IPS DF 6.9 (cell line): ENCODE data around the gene HSPA1B.

Source experiments
- DNase-seq: peaks from one replicate; pipeline ENCODE4 v3.0.0-alpha.2; 2013; ENCODE audit warnings: low read depth, low spot score
- H3K27ac ChIP-seq: one replicate; pipeline ENCODE4 v1.5.1; 2013; ENCODE audit warnings: low read length, control low read depth
- H3K27me3 ChIP-seq: 2 replicates; pipeline ENCODE4 v1.6.1; 2013; ENCODE audit warnings: mild to moderate bottlenecking, low read length; ENCODE audit not compliant: control insufficient read depth, insufficient read depth
- H3K36me3 ChIP-seq: 2 replicates; pipeline ENCODE4 v1.6.1; 2013; ENCODE audit warnings: low read length; ENCODE audit not compliant: control insufficient read depth, insufficient read depth
- H3K4me1 ChIP-seq: 2 replicates; pipeline ENCODE4 v1.6.1; 2013; ENCODE audit warnings: low read length; ENCODE audit not compliant: control insufficient read depth, insufficient read depth
- H3K4me3 ChIP-seq: 2 replicates; pipeline ENCODE4 v1.5.1; 2013; ENCODE audit warnings: mild to moderate bottlenecking, low read length
- H3K9me3 ChIP-seq: 2 replicates; pipeline ENCODE4 v1.6.1; 2013; ENCODE audit warnings: low read length, inconsistent platforms; ENCODE audit not compliant: control insufficient read depth, insufficient read depth
- WGBS: extraction: QIAGEN DNeasy Blood & Tissue Kit; methylation state at CpG from one replicate; pipeline ENCODE4 v1.1.7; 2013; ENCODE audit warnings: mixed read lengths, missing lambda C conversion rate; ENCODE audit not compliant: insufficient read length, insufficient coverage; 5-methylcytosine and 5-hydroxymethylcytosine counted together

The HSPA1B gene

DNA sequence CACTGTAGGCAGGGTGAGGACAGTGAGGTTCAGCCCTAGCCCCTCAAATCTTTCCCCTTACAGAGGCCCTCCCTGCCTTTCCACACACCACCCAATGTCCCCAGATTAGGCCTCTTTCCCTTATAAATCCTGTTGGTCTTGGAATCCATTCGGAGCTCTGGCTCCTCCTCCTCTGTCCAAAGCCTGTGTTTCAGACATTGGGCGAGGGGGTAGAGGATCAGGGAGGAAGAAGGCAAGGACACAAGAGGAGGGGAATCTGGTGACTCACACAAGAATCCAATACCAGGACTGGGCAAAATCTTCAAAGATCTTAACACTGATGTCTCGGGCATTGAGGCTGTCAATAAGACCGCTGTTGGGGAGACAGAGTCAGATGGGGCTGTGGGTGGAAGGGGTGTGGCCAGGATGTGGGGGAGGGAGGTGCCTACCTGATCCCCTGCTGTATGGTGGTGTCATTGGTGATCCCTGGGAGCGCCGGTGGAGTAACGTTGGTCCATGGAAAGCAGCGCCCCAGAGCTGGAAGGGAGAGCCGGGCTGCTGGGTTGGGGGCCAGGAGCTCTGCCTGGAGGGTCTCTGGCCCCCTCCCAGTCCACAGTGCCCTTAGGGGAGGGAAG lies 43.6 kb downstream of the HSPA1B start:
- no peak for DNase-seq
- H3K27me3 ChIP-seq = no peaks in the 10 kb centered on the region
- H3K36me3 ChIP-seq = no peaks in the 10 kb centered on the region
- no peaks in the 10 kb centered on the region for H3K9me3 ChIP-seq
- WGBS = no CpG with 5 or more reads among the region's 9 CpGs
- H3K4me3 ChIP-seq = no peak overlapping the region
- no peak overlapping the region for H3K27ac ChIP-seq
- H3K4me1 ChIP-seq = no peaks in the 10 kb centered on the region; the same call in 1 of the 2 replicates

DNA sequence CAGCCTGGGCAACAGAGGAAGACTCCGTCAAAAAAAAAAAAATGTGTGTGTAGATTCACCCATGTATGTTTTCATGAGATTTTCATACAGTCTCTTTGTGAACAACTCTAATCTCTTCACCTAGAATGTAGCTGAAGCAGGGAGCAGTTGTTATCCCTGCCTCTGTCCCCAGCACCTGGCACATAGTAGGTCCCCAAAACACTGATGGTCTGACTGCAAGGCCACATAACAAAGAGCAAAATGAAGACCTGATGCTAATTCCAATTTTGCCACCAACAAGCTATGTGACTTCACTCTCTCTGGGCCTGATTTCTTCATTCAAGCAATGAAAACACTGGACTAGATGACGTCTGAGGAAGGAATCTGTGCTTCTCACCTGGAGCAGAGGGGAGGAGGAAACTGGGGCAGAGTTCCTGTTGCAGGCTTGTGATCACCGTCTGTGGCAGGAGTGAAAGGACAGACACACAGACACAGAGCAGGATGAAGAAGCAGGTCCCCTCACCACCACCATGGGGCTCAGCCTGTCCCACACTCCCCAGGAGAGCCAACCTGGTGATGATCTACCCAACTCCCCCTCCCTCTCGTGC lies 46.6 kb downstream of the HSPA1B start:
- no peaks in the 10 kb centered on the region for H3K9me3 ChIP-seq
- WGBS = no CpG with 5 or more reads among the region's 4 CpGs
- no peak overlapping the region for H3K4me3 ChIP-seq
- H3K4me1 ChIP-seq = no peaks in the 10 kb centered on the region; the same call in 1 of the 2 replicates
- H3K36me3 ChIP-seq = no peaks in the 10 kb centered on the region
- no peak for DNase-seq
- H3K27me3 ChIP-seq = no peaks in the 10 kb centered on the region
- no peak overlapping the region for H3K27ac ChIP-seq

DNA sequence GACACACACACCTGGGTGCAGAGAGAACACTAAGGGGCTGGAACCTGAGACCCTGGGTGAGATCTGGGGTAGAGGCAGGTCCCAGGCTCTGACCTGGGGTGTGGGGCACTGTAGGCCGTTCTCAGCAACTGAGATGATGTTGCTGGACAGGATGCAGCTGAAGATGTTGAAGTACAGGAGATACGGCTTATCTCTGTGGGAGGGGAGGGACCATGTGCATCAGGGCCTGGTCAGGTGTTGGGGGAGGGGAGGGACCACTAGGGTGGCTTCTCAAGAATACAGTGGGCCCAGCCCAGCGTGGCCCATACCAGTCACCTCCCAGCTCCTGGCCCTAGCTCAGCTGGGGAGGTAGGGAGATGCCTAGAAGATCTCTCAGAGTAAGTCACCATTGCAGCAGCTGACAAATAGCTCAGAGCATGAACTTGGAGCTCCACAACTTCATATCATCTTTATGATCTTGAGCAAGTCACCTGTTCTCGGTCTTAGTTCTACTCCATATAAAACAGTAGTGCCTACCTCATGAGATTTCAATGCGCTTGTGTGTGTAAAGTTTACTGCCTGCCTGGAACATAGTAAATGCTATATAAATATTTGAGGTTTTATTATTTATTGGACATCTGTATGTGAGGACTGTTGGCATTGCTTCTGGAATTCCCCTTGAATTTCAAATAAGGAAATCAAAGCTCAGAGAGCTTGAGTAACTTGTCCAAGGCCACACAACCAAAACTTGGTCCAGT lies 47.5 kb downstream of the HSPA1B start:
- WGBS = no CpG with 5 or more reads among the region's 5 CpGs
- no peaks in the 10 kb centered on the region; the same call in 1 of the 2 replicates for H3K4me1 ChIP-seq
- H3K27ac ChIP-seq = no peak overlapping the region
- DNase-seq = no peak
- no peaks in the 10 kb centered on the region for H3K27me3 ChIP-seq
- H3K9me3 ChIP-seq = no peaks in the 10 kb centered on the region
- H3K36me3 ChIP-seq = peaks cover 5% of the 10 kb centered on the region; the same call in 1 of the 2 replicates
- H3K4me3 ChIP-seq = no peak overlapping the region

DNA sequence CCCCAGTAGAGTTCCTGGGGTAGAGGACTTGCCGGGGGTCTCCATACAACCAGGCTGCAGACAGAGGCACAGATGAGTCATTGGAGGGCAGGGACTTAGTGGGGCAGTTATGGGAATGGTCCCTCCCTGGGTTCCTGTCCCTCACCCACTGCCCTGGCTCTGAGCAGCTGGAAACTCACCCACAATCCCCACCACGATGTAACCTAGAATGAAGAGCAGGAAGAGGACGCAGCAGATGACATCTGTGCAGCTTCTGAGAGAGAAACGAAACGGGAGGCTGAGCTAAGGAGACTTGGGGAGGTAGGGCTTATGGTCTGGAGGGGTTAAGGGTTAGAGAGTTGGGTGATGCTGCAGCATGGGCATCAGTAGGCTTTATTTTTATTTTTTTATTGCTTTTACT lies 48.3 kb downstream of the HSPA1B start:
- Histone ChIP-seq H3K4me1 (no peaks in the 10 kb centered on the region; the same call in 1 of the 2 replicates), H3K4me3 (no peak overlapping the region), H3K27me3 (no peaks in the 10 kb centered on the region), H3K9me3 (no peaks in the 10 kb centered on the region), H3K27ac (no peak overlapping the region), H3K36me3 (peaks cover 10% of the 10 kb centered on the region)
- no peak for DNase-seq
- WGBS = no CpG with 5 or more reads among the region's 5 CpGs

DNA sequence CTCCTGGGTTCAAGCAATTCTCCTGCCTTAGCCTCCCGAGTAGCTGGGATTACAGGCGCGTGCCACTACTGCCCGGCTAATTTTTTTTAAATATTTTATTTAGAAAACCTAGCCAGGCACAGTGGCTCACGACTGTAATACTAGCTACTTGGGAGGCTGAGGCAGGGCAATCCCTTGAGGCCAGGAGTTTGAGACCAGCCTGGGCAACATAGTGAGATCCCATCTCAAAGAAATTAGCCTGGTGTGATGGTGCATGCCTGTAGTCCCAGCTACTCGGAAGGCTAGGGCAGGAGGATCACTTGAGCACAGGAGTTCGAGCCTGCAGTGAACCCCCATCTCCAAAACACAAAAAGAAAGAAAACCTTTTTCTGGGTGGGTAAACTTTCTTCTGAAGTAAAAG lies 48.8 kb downstream of the HSPA1B start:
- DNase-seq = no peak
- Histone ChIP-seq H3K9me3 (no peaks in the 10 kb centered on the region), H3K4me1 (no peaks in the 10 kb centered on the region), H3K36me3 (peaks cover 15% of the 10 kb centered on the region), H3K27me3 (no peaks in the 10 kb centered on the region), H3K4me3 (no peak overlapping the region), H3K27ac (no peak overlapping the region)
- WGBS = no CpG with 5 or more reads among the region's 7 CpGs

DNA sequence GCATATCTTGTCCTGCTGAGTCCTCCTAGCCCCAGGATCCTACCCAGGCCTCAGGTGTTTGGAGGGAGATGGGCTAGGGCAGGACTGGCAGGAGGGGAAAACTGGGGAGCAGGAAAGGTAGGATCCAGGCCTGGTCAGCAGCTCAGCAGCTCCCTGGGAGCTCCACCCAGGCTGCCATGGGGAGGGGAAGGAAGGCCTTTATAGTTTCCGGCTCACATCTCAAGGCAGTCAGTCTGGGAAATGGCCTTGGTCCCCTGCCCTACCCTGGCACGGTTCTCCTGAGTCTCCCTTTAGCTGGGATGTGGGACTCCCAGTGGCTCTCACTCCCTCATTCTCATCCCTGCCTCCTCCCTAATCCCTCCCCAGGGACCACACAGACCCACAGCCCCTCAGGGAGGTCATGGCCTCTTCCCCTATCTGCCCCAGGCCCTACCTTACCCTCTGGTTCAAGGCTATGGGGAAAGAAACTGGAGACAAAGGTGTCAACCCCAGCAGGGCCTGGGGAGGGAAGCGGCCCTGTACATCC lies 49.6 kb downstream of the HSPA1B start:
- H3K4me1 ChIP-seq = no peaks in the 10 kb centered on the region
- no peak overlapping the region for H3K4me3 ChIP-seq
- H3K27ac ChIP-seq = no peak overlapping the region
- H3K27me3 ChIP-seq = no peaks in the 10 kb centered on the region
- DNase-seq = no peak
- no peaks in the 10 kb centered on the region for H3K9me3 ChIP-seq
- peaks cover 19% of the 10 kb centered on the region for H3K36me3 ChIP-seq
- no CpG with 5 or more reads among the region's 3 CpGs for WGBS

DNA sequence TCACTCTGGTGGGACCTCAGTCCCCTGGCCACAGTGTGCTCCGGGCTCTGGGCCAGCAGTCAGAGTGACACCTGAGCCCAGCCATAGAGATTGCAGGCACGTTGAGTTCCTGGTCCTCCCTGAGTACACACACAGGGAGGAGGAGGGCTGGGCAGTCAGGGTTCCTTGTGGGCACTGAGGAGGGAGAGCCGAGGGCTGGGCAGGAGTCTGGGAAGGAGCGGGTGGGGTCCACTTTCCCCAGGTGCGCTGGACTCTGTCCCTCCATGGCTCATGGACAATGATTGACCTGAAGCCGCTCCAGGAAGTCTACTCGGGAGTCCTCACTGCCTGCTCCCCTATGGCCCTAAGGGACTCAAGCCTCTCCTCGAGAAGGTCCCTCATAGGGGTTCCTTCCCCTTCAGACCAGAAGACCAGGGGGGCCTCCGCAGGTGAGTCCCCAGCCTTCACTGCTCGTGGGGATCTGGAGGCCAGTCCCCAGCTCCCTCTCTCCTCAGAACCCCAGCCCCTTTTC lies 50.2 kb downstream of the HSPA1B start:
- Histone ChIP-seq H3K4me1 (no peaks in the 10 kb centered on the region), H3K36me3 (peaks cover 24% of the 10 kb centered on the region), H3K27me3 (no peaks in the 10 kb centered on the region), H3K4me3 (no peak overlapping the region), H3K27ac (no peak overlapping the region), H3K9me3 (no peaks in the 10 kb centered on the region)
- no CpG with 5 or more reads among the region's 10 CpGs for WGBS
- no peak for DNase-seq

DNA sequence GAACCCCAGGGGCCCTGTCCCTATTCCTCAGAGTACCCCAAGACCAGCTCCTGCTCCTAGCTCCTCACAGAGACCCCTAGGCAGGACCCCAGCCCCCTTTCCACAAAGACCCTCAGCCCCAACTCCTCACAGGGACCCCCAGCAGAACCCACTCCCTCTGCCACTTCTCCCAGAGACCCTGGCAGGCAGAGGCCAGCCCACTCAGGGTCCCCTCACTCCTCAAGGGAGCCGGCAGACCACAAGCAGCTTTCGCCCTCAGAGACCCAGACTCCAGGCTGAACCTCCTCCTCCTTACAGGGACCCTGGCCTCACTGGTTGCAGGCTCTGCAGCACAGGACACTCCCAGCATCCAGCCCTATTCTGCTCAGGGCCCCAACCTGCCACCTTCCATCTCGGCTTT lies 50.7 kb downstream of the HSPA1B start:
- no peak overlapping the region for H3K4me3 ChIP-seq
- H3K9me3 ChIP-seq = no peaks in the 10 kb centered on the region
- no peaks in the 10 kb centered on the region for H3K4me1 ChIP-seq
- H3K27me3 ChIP-seq = no peaks in the 10 kb centered on the region
- peaks cover 29% of the 10 kb centered on the region for H3K36me3 ChIP-seq
- H3K27ac ChIP-seq = no peak overlapping the region
- WGBS = no CpG with 5 or more reads among the region's 3 CpGs
- no peak for DNase-seq

DNA sequence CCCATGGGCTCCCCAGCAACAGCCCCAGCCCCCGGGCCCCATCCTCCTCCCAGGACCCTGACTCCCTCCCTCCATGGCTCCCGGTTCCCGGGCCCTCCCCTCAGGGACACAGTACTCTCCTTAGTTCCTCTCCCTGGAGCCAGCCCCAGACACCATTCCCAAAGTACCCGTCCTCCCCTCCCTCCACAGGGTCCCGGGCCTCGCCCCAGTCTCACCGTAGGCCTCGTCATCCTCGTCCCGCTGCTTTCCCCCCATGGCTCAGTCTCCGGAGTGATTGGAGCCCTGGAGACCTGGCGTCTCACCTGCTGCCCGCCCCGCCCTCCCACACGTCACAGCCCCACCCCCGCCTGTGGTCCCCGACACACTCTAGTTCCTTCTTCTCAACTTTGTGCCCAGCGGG lies 51.2 kb downstream of the HSPA1B start, which contains the start of gene SLC44A4:
Gene SLC44A4, minus strand, starts transcription at position 272 of the 400 bp plus-strand sequence. Its CDS starts 17 bp downstream, at position 255.
- Histone ChIP-seq H3K9me3 (no peaks in the 10 kb centered on the region), H3K27ac (no peak within 1 kb of the TSS), H3K27me3 (no peaks in the 10 kb centered on the region), H3K36me3 (peaks cover 34% of the 10 kb centered on the region), H3K4me1 (no peaks in the 10 kb centered on the region), H3K4me3 (no peak within 1 kb of the TSS)
- no peak for DNase-seq
- no CpG with 5 or more reads among the region's 18 CpGs for WGBS

DNA sequence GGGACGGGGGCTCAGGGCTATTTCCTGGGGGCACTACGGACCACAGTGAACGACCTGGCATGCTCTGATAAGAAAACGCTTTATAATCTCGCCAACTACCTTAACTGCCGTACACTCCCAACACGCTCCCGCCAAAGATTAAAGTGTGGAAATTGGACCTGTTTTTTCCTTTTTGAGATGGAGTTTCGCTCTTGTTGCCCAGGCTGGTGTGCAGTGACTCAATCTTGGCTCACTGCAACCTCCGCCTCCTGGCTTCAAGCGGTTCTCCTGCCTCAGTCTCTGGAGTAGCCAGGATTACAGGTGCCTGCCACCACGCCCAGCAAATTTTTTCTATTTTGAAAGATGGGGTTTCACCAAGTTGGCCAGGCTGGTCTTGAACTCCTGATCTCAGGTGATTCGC lies 51.6 kb downstream of the HSPA1B start:
- Histone ChIP-seq H3K36me3 (peaks cover 36% of the 10 kb centered on the region), H3K27me3 (no peaks in the 10 kb centered on the region), H3K9me3 (no peaks in the 10 kb centered on the region), H3K4me1 (no peaks in the 10 kb centered on the region), H3K27ac (no peak overlapping the region), H3K4me3 (no peak overlapping the region)
- no CpG with 5 or more reads among the region's 13 CpGs for WGBS
- DNase-seq = no peak
